Measurements from ENCODE around the gene TMTC1. TPM values are rescaled to one million over a fixed set of nuclear protein-coding genes. Genes with fewer than 3 reads are reported as not detected.
A peak's percentile ranks its signal among the peaks of the same experiment; 100 is the strongest.

Gene TMTC1
- total RNA-seq, 1 experiment from 2014 or later: 4.8 TPM

- H3K27ac ChIP-seq: peak overlapping the region; percentile 36; the same call in 1 of the 2 replicates
- H3K27me3 ChIP-seq (ENCODE audit: insufficient read depth, low read depth): no peaks in the 10 kb centered on the region
- no peaks in the 10 kb centered on the region for H3F3A ChIP-seq (ENCODE audit: insufficient read depth, low read depth)
- POLR2A ChIA-PET (ENCODE audit: unreplicated experiment): no interaction called here
- H3K36me3 ChIP-seq (ENCODE audit: low read depth): no peaks in the 10 kb centered on the region
- no peaks in the 10 kb centered on the region for H4K20me1 ChIP-seq (ENCODE audit: insufficient read depth)
- H3K9me3 ChIP-seq (ENCODE audit: insufficient read depth, low read depth): no peaks in the 10 kb centered on the region
- TF ChIP-seq, protein P1, sequence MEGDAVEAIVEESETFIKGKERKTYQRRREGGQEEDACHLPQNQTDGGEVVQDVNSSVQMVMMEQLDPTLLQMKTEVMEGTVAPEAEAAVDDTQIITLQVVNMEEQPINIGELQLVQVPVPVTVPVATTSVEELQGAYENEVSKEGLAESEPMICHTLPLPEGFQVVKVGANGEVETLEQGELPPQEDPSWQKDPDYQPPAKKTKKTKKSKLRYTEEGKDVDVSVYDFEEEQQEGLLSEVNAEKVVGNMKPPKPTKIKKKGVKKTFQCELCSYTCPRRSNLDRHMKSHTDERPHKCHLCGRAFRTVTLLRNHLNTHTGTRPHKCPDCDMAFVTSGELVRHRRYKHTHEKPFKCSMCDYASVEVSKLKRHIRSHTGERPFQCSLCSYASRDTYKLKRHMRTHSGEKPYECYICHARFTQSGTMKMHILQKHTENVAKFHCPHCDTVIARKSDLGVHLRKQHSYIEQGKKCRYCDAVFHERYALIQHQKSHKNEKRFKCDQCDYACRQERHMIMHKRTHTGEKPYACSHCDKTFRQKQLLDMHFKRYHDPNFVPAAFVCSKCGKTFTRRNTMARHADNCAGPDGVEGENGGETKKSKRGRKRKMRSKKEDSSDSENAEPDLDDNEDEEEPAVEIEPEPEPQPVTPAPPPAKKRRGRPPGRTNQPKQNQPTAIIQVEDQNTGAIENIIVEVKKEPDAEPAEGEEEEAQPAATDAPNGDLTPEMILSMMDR (conservative IDR thresholded peaks at IDR 0.05): no peak
- no peak for TF ChIP-seq EZH2 (IDR thresholded peaks at IDR 0.05; ENCODE audit: low read depth)
- peak overlapping the region; percentile 56; the same call in 1 of the 2 replicates for H2AFZ ChIP-seq
- intact Hi-C loops (cut with micrococcal nuclease; ENCODE audit: unreplicated experiment): no loop called here
- no TSS peak for BruUV-seq (replicated peaks)
- H3K4me2 ChIP-seq: peak overlapping the region; percentile 36; the same call in 1 of the 2 replicates
- no peak for DNase-seq
- no peak overlapping the region for H3K4me3 ChIP-seq
- H3K79me2 ChIP-seq (ENCODE audit: low read depth): no peaks in the 10 kb centered on the region
- CTCF ChIA-PET: no interaction called here
- H3K9me2 ChIP-seq (ENCODE audit: insufficient read depth): 0 out of 2 replicates have a peak, but pooled peaks cover 7% of the 10 kb centered on the region
- H3K4me1 ChIP-seq (replicated peaks; ENCODE audit: insufficient read depth): peaks cover 10% of the 10 kb centered on the region
Observed at GRCh38 chr12:29691161-29691854, 92.4 kb downstream of the TMTC1 start.

- H3K79me2 ChIP-seq (ENCODE audit: low read depth): no peaks in the 10 kb centered on the region
- no peak overlapping the region for H2AFZ ChIP-seq
- no peaks in the 10 kb centered on the region for H3K27me3 ChIP-seq (ENCODE audit: insufficient read depth, low read depth)
- no peaks in the 10 kb centered on the region for H4K20me1 ChIP-seq (ENCODE audit: insufficient read depth)
- POLR2A ChIA-PET (ENCODE audit: unreplicated experiment): no interaction called here
- BruUV-seq (replicated peaks): no TSS peak
- TF ChIP-seq, protein P1 (conservative IDR thresholded peaks at IDR 0.05): no peak
- TF ChIP-seq EZH2 (IDR thresholded peaks at IDR 0.05; ENCODE audit: low read depth): no peak
- H3K9me3 ChIP-seq (ENCODE audit: insufficient read depth, low read depth): no peaks in the 10 kb centered on the region
- no peaks in the 10 kb centered on the region for H3F3A ChIP-seq (ENCODE audit: insufficient read depth, low read depth)
- DNase-seq: no peak
- CTCF ChIA-PET: no interaction called here
- 0 out of 2 replicates have a peak, but pooled peaks cover 7% of the 10 kb centered on the region for H3K9me2 ChIP-seq (ENCODE audit: insufficient read depth)
- H3K4me2 ChIP-seq: peak overlapping the region; percentile 36; the same call in 1 of the 2 replicates
- intact Hi-C loops (cut with micrococcal nuclease; ENCODE audit: unreplicated experiment): no loop called here
- H3K27ac ChIP-seq: peak overlapping the region; percentile 36; the same call in 1 of the 2 replicates
- no peak overlapping the region for H3K4me3 ChIP-seq
- H3K36me3 ChIP-seq (ENCODE audit: low read depth): no peaks in the 10 kb centered on the region
- peaks cover 10% of the 10 kb centered on the region for H3K4me1 ChIP-seq (replicated peaks; ENCODE audit: insufficient read depth)
Observed at GRCh38 chr12:29690728-29691127, 93.0 kb downstream of the TMTC1 start.

GRCh38 chr12:29688914-29689313, 94.8 kb downstream of the TMTC1 start:
- H3K36me3 ChIP-seq (ENCODE audit: low read depth): no peaks in the 10 kb centered on the region
- H3K4me2 ChIP-seq: no peak overlapping the region
- TF ChIP-seq, protein P1 (conservative IDR thresholded peaks at IDR 0.05): no peak
- H3F3A ChIP-seq (ENCODE audit: insufficient read depth, low read depth): no peaks in the 10 kb centered on the region
- peaks cover 10% of the 10 kb centered on the region for H3K4me1 ChIP-seq (replicated peaks; ENCODE audit: insufficient read depth)
- 0 out of 2 replicates have a peak, but pooled peaks cover 7% of the 10 kb centered on the region for H3K9me2 ChIP-seq (ENCODE audit: insufficient read depth)
- no peaks in the 10 kb centered on the region for H3K9me3 ChIP-seq (ENCODE audit: insufficient read depth, low read depth)
- H3K4me3 ChIP-seq: no peak overlapping the region
- H3K27me3 ChIP-seq (ENCODE audit: insufficient read depth, low read depth): no peaks in the 10 kb centered on the region
- no peak overlapping the region for H2AFZ ChIP-seq
- H4K20me1 ChIP-seq (ENCODE audit: insufficient read depth): no peaks in the 10 kb centered on the region
- intact Hi-C loops (cut with micrococcal nuclease; ENCODE audit: unreplicated experiment): no loop called here
- H3K27ac ChIP-seq: no peak overlapping the region
- DNase-seq: no peak
- H3K79me2 ChIP-seq (ENCODE audit: low read depth): no peaks in the 10 kb centered on the region
- BruUV-seq (replicated peaks): no TSS peak
- ChIA-PET CTCF (no interaction called here), POLR2A (ENCODE audit: unreplicated experiment) (no interaction called here)
